ENCODE measurements around the gene SPATS2. TPM values are rescaled to one million over a fixed set of nuclear protein-coding genes. Genes with fewer than 3 reads are reported as not detected.
A peak's percentile ranks its signal among the peaks of the same experiment; 100 is the strongest.

Gene SPATS2
- total RNA-seq, 4 donors from 2014 or later: 5.3 to 7.8 (median 6.7) TPM

DNA sequence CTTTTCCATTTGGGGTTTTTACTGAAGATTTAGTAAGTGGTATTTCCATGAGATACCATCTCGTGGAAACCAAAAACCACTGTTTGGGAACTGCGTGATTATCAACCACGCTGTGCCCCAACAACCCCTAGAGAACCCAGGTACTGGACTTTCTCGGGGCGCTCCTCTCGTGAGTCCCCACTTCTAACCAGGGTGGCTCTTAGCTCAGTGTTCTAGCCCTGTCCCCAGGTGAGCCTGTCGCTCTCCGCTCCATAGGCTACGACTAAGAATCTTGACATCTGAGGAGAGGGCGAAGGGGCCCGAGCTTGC lies 200.0 kb downstream of the SPATS2 start:
- TF ChIP-seq CTCF (IDR thresholded peaks at IDR 0.05 in 4 of 5, conservative IDR thresholded peaks at IDR 0.05 in 1 of 5) (no peak), POLR2A (IDR thresholded peaks at IDR 0.05) (no peak)
- intact Hi-C loops (cut with DNase I; ENCODE audit: low total_unique reads) (loop anchor here (2.0 kb wide), 1 partner anchor 14 kb away; no protein-coding TSS in a partner anchor), in situ Hi-C loops (cut with MboI; ENCODE audit: low sequenced_read_pairs in 4 of 4) (no loop called here)
- DNase-seq (no peak), ATAC-seq (peak; percentile 11 to 12)
- peaks cover 0 to 24% of the 10 kb centered on the region in 2 donors for H3K36me3 ChIP-seq
- H3K9me3 ChIP-seq: no peaks in the 10 kb centered on the region
- H3K4me3 ChIP-seq: peak overlapping the region; percentile 77 to 95 (median 85)
- no peaks in the 10 kb centered on the region for H3K27me3 ChIP-seq
- H3K4me1 ChIP-seq: peaks cover 40 to 50% of the 10 kb centered on the region in 2 donors
- H3K27ac ChIP-seq: peak overlapping the region; percentile 89 to 94 (median 90)

DNA sequence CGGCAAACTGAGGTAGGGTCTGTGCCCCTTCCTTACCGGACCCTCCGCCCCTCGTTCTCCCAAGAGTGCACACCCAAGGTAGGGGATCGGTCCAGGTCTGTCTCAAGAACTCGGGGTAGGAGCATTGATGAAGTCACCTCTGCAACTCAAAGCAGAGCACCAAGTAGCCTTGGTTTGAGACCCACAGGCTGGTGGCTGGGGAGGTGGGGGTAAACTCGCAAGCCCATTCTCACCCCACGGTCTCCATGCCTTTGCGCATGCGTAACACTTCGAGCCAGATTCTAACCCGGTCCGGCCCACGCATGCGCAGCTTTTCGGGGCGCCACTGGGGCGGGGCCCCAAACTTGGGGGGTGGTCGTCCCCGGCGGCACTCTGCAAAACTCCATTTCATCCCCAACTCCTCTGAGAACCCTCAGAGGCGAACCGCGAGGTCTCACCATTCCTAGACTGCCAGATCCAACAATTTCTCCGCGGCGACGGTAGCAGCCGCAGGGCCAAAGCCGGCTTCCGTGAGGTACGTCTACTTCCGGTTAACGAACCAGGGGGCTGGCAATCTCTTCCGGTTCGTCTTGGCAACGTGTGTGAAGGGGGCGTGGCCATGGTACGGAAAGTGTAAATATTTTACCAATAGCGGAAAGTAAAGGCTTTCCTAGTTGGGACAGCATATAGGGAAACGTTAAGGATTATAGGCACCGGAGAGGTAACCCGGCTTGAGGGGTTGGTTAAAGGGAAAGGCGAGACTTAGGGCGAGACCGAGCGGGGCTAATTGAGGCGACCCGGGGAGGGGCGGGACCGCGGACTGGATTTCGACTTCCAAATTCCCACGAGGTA lies 200.6 kb downstream of the SPATS2 start, which contains the start of gene MCRS1:
TSS of gene MCRS1 (minus strand) at position 532 of the 831 bp plus-strand sequence. CDS start 1,411 bp downstream, outside the sequence.
- peak; percentile 91 to 92 for ATAC-seq
- H3K27ac ChIP-seq: peak within 1 kb of the TSS; percentile 89 to 94 (median 90)
- peak; percentile 77 to 82 for DNase-seq
- H3K4me1 ChIP-seq: peaks cover 40 to 50% of the 10 kb centered on the region in 2 donors
- TF ChIP-seq POLR2A (IDR thresholded peaks at IDR 0.05) (peak; percentile 47 to 71), CTCF (IDR thresholded peaks at IDR 0.05 in 4 of 5, conservative IDR thresholded peaks at IDR 0.05 in 1 of 5) (no peak)
- H3K36me3 ChIP-seq: peaks cover 0 to 19% of the 10 kb centered on the region in 2 donors
- H3K9me3 ChIP-seq: no peaks in the 10 kb centered on the region
- H3K27me3 ChIP-seq: no peaks in the 10 kb centered on the region
- peak within 1 kb of the TSS; percentile 77 to 95 (median 85) for H3K4me3 ChIP-seq
- in situ Hi-C loops (cut with MboI; ENCODE audit: low sequenced_read_pairs in 4 of 4) (no loop called here), intact Hi-C loops (cut with DNase I; ENCODE audit: low total_unique reads) (loop anchor here (1.0 to 2.0 kb wide), 2 partner anchors 15 to 55 kb away; partner anchors contain the start of gene PRPF40B)

DNA sequence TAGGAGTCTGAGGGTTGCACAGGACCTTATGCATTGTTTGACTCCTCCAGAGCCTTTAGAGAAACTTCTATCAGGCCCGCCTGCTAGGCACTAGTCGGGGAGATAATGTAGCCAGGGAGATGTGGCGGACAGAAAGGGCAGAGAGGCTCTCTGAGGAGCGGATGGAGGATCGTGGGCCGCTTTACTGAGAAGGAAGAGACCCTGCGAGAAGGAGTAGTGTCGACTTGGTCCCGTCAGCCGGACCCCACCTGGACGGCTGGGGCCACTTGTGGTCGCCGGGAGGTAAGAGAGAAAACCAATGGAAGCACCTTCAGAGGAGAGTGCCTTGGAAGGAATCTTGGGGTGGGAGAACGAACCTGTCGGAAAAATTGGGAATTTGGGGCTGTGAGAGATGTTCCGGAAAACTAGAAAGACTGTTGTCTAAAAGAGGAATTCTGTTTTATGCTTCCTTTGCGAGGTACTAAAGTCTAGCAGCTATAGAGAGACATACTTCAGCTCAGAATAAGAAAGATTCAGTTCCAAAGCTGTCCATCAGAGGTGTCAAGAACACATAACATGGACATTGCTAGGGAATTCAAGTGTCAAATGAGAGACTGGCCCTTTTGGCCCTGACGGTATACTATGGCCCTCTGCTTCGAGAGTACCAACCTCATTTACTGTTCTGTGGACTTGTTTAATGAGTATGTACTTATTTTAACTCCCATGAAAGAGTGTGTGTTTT lies 201.3 kb downstream of the SPATS2 start:
- in situ Hi-C loops (cut with MboI; ENCODE audit: low sequenced_read_pairs in 4 of 4): no loop called here
- peak overlapping the region; percentile 77 to 95 (median 85) for H3K4me3 ChIP-seq
- peaks cover 0 to 11% of the 10 kb centered on the region in 2 donors for H3K36me3 ChIP-seq
- H3K27me3 ChIP-seq: no peaks in the 10 kb centered on the region
- H3K9me3 ChIP-seq: no peaks in the 10 kb centered on the region
- peak overlapping the region; percentile 89 to 94 (median 90) for H3K27ac ChIP-seq
- ATAC-seq (peak in 1 of 2 donors; percentile 7), DNase-seq (no peak)
- peaks cover 36 to 50% of the 10 kb centered on the region in 2 donors for H3K4me1 ChIP-seq
- intact Hi-C loops (cut with DNase I; ENCODE audit: low total_unique reads): loop anchor here (1.0 kb wide), 1 partner anchor 55 kb away; the partner anchor contains the start of gene PRPF40B
- TF ChIP-seq POLR2A (IDR thresholded peaks at IDR 0.05) (no peak), CTCF (IDR thresholded peaks at IDR 0.05 in 4 of 5, conservative IDR thresholded peaks at IDR 0.05 in 1 of 5) (no peak)

Other genes with a start within 250 kb of the SPATS2 start
- 1,000 to 10,000 TPM in 1 of 4 donors, 100 to 1,000 TPM in 3; 124 to 1,632 (median 402) TPM for gene TUBA1B, start 236.1 kb upstream of the SPATS2 start, total RNA-seq
- gene TUBA1A, start 178.4 kb upstream of the SPATS2 start, total RNA-seq: 10 to 100 TPM; 14.7 to 68.0 (median 25.1) TPM
- gene TUBA1C, start 102.4 kb upstream of the SPATS2 start, total RNA-seq: 100 to 1,000 TPM in 1 of 4 donors, 10 to 100 TPM in 3; 53.9 to 130 (median 72.5) TPM
- not detected for gene PRPH, start 72.3 kb upstream of the SPATS2 start, total RNA-seq
- gene TROAP, start 44.2 kb upstream of the SPATS2 start, total RNA-seq: under 1 TPM in 1 of 4 donors, not detected in 3; 0.24 TPM
- not detected for gene C1QL4, start 30.3 kb upstream of the SPATS2 start, total RNA-seq
- under 1 TPM in 1 of 4 donors, not detected in 3; 0.24 TPM for gene DNAJC22, start 20.6 kb upstream of the SPATS2 start, total RNA-seq
- not detected for gene KCNH3, start 171.6 kb downstream of the SPATS2 start, total RNA-seq
- 10 to 100 TPM; 28.7 to 62.0 (median 34.6) TPM for gene MCRS1, start 200.7 kb downstream of the SPATS2 start, total RNA-seq
- gene FAM186B, start 238.2 kb downstream of the SPATS2 start, total RNA-seq: 1 to 10 TPM in 1 of 4 donors, under 1 TPM in 3; 0.31 to 1.0 (median 0.70) TPM